ENCODE data around the gene PPP1R18. TPM values are rescaled to one million over a fixed set of nuclear protein-coding genes. Genes with fewer than 3 reads are reported as not detected.
A peak's percentile ranks its signal among the peaks of the same experiment; 100 is the strongest.

PPP1R18 gene
- total and polyA plus RNA-seq, 8 donors = 5.3 to 27.2 (median 12.5) TPM

DNA sequence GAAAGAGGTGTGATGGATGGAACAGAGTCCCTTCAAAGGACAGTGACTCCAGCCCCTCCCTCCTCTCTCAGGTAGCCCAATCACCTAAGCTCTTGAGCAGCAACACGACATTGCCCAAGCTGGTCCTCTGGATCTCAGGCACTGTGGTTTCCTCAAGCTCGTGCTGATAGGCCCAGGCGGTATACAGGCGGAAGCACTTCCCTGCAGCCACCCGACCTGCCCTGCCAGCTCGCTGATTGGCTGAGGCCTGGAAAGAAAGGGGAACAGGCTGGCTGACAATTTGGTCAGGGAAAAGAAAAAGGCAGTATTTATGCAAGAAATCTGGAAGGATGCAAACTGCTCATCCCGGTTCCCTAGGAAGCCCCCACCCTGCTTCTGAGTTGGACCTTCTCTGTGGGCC, 29.9 kb downstream of the PPP1R18 start:
- Histone ChIP-seq H3K36me3 (peaks cover 0 to 74% (median 61%) of the 10 kb centered on the region in 3 donors), H3K4me1 (no peaks in the 10 kb centered on the region), H3K9me3 (no peaks in the 10 kb centered on the region), H3K4me3 (no peak overlapping the region), H3K27me3 (no peaks in the 10 kb centered on the region), H3K27ac (no peak overlapping the region)
- TF ChIP-seq, protein P1, sequence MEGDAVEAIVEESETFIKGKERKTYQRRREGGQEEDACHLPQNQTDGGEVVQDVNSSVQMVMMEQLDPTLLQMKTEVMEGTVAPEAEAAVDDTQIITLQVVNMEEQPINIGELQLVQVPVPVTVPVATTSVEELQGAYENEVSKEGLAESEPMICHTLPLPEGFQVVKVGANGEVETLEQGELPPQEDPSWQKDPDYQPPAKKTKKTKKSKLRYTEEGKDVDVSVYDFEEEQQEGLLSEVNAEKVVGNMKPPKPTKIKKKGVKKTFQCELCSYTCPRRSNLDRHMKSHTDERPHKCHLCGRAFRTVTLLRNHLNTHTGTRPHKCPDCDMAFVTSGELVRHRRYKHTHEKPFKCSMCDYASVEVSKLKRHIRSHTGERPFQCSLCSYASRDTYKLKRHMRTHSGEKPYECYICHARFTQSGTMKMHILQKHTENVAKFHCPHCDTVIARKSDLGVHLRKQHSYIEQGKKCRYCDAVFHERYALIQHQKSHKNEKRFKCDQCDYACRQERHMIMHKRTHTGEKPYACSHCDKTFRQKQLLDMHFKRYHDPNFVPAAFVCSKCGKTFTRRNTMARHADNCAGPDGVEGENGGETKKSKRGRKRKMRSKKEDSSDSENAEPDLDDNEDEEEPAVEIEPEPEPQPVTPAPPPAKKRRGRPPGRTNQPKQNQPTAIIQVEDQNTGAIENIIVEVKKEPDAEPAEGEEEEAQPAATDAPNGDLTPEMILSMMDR (IDR thresholded peaks at IDR 0.05) = no peak
- 79 to 82% methylated on average over 7 of the region's 7 CpGs for WGBS, 2 donors
- DNase-seq (no peak), FAIRE-seq (no peak), ATAC-seq (peak in 2 of 4 donors; percentile 24 to 30)
- intact Hi-C loops (cut with DNase I) = no loop called here

GRCh38 chr6:30655743-30656094, 30.7 kb downstream of the PPP1R18 start:
- H3K36me3 ChIP-seq = peaks cover 0 to 77% (median 54%) of the 10 kb centered on the region in 3 donors
- no peak for FAIRE-seq
- intact Hi-C loops (cut with DNase I) = no loop called here
- ATAC-seq = no peak
- TF ChIP-seq, protein P1 (IDR thresholded peaks at IDR 0.05) = no peak
- H3K4me1 ChIP-seq = no peaks in the 10 kb centered on the region
- H3K4me3 ChIP-seq = no peak overlapping the region
- H3K27ac ChIP-seq = no peak overlapping the region
- no peak for DNase-seq
- H3K27me3 ChIP-seq = no peaks in the 10 kb centered on the region
- no peaks in the 10 kb centered on the region for H3K9me3 ChIP-seq
- WGBS, 2 donors = 93 to 99% methylated on average over 3 of the region's 3 CpGs

GRCh38 chr6:30654798-30655742, 31.4 kb downstream of the PPP1R18 start:
- TF ChIP-seq, protein P1 (IDR thresholded peaks at IDR 0.05) = no peak
- DNase-seq = no peak
- FAIRE-seq = no peak
- no peaks in the 10 kb centered on the region for H3K9me3 ChIP-seq
- 82 to 84% methylated on average over 19 of the region's 19 CpGs for WGBS, 2 donors
- no peak overlapping the region for H3K4me3 ChIP-seq
- H3K4me1 ChIP-seq = no peaks in the 10 kb centered on the region
- no peaks in the 10 kb centered on the region for H3K27me3 ChIP-seq
- intact Hi-C loops (cut with DNase I) = no loop called here
- H3K36me3 ChIP-seq = peaks cover 0 to 71% (median 54%) of the 10 kb centered on the region in 3 donors
- H3K27ac ChIP-seq = no peak overlapping the region
- no peak for ATAC-seq

- H3K4me3 ChIP-seq = no peak overlapping the region
- H3K27ac ChIP-seq = no peak overlapping the region
- no peaks in the 10 kb centered on the region for H3K27me3 ChIP-seq
- intact Hi-C loops (cut with DNase I) = no loop called here
- WGBS, 2 donors = 89 to 94% methylated on average over 12 of the region's 12 CpGs
- ATAC-seq (no peak), FAIRE-seq (no peak), DNase-seq (no peak)
- peaks cover 0 to 49% (median 33%) of the 10 kb centered on the region in 3 donors for H3K36me3 ChIP-seq
- H3K9me3 ChIP-seq = no peaks in the 10 kb centered on the region
- peaks cover 0 to 8% (median 0%) of the 10 kb centered on the region in 3 donors for H3K4me1 ChIP-seq
- TF ChIP-seq, protein P1 (IDR thresholded peaks at IDR 0.05) = no peak
These were observed 35.3 kb downstream of the PPP1R18 start for GRCh38 chr6:30651143-30651542.

All from pancreas (tissue), 10 donors.